HepG2 (cell line): ENCODE data around the gene SP3. TPM values are rescaled to one million over a fixed set of nuclear protein-coding genes. Genes with fewer than 3 reads are reported as not detected.
A peak's percentile ranks its signal among the peaks of the same experiment; 100 is the strongest.

Experiments used
- ATF2 ChIP-seq: sonication (generic); formaldehyde crosslinking; IDR thresholded peaks from 2 replicates; pipeline ENCODE4 v1.4.0; 2020; ENCODE audit warnings: missing genetic modification reagents
- CC2D1A ChIP-seq: sonication (generic); formaldehyde crosslinking; IDR thresholded peaks from 2 replicates; pipeline ENCODE4 v1.8.1; 2023; ENCODE audit warnings: mild to moderate bottlenecking, missing genetic modification reagents
- FIP1L1 ChIP-seq: fragments of 200-400 bp; formaldehyde crosslinking; IDR thresholded peaks from 2 replicates; pipeline ENCODE4 v1.6.1; 2018; ENCODE audit warnings: low read depth, mild to moderate bottlenecking, low read length, moderate library complexity, borderline replicate concordance; ENCODE audit not compliant: insufficient read depth
- FLYWCH1 ChIP-seq: sonication (generic); formaldehyde crosslinking; IDR thresholded peaks from 2 replicates; pipeline ENCODE4 v1.8.1; 2023; ENCODE audit warnings: mild to moderate bottlenecking, missing genetic modification reagents
- FOXK2 ChIP-seq: fragments of 450-650 bp; IDR thresholded peaks from 2 replicates; pipeline ENCODE4 v1.6.1; 2016
- ISL2 ChIP-seq: sonication (generic); formaldehyde crosslinking; IDR thresholded peaks from 2 replicates; pipeline ENCODE4 v1.5.0; 2020; ENCODE audit warnings: missing genetic modification reagents
- MLX ChIP-seq: IDR thresholded peaks from 2 replicates; pipeline ENCODE4 v1.6.1; 2016
- NCOR1 ChIP-seq: fragments of 200-600 bp; sonication (generic); IDR thresholded peaks from 2 replicates; pipeline ENCODE4 v1.7.0; 2017; ENCODE audit warnings: antibody characterized with exemption, low read length, borderline replicate concordance
- NFIB ChIP-seq: sonication (generic); formaldehyde crosslinking; IDR thresholded peaks from 2 replicates; pipeline ENCODE4 v1.9.0; 2021; ENCODE audit warnings: missing genetic modification reagents, mild to moderate bottlenecking, borderline replicate concordance
- NR2F1 ChIP-seq, 2 experiments: fragments of 450-650 bp in 1 of 2; formaldehyde crosslinking in 1 of 2; IDR thresholded peaks; 2 replicates each; pipeline versions ENCODE4 v1.5.0 to v1.6.1; 2016 to 2020; ENCODE audit warnings: mild to moderate bottlenecking in 1 of 2, missing compliant biosample characterization in 1 of 2, missing genetic modification reagents in 1 of 2, moderate library complexity in 1 of 2
- PITX1 ChIP-seq: sonication (generic); formaldehyde crosslinking; IDR thresholded peaks from 2 replicates; pipeline ENCODE4 v1.5.1; 2020; ENCODE audit warnings: mild to moderate bottlenecking, missing genetic modification reagents
- RBFOX2 ChIP-seq: fragments of 200-400 bp; formaldehyde crosslinking; IDR thresholded peaks from 2 replicates; pipeline ENCODE4 v1.6.1; 2017; ENCODE audit warnings: low read depth, mild to moderate bottlenecking, low read length
- RELA ChIP-seq: sonication (generic); formaldehyde crosslinking; IDR thresholded peaks from 2 replicates; pipeline ENCODE4 v1.4.0; 2020; ENCODE audit warnings: missing genetic modification reagents
- REPIN1 ChIP-seq: sonication (generic); formaldehyde crosslinking; IDR thresholded peaks from 2 replicates; pipeline ENCODE4 v1.8.0; 2022; ENCODE audit warnings: missing genetic modification reagents, low read depth, mild to moderate bottlenecking, borderline replicate concordance
- SKIL ChIP-seq: sonication (generic); formaldehyde crosslinking; IDR thresholded peaks from 2 replicates; pipeline ENCODE4 v1.8.0; 2022; ENCODE audit warnings: missing genetic modification reagents, mild to moderate bottlenecking, moderate library complexity, borderline replicate concordance
- TBP ChIP-seq: sonication (generic); formaldehyde crosslinking; IDR thresholded peaks from 2 replicates; pipeline ENCODE4 v1.5.0; 2020; ENCODE audit warnings: missing genetic modification reagents
- TRAFD1 ChIP-seq: sonication (generic); formaldehyde crosslinking; IDR thresholded peaks from 2 replicates; pipeline ENCODE4 v1.5.1; 2020; ENCODE audit warnings: missing genetic modification reagents, mild to moderate bottlenecking, borderline replicate concordance
- U2AF1 ChIP-seq: fragments of 200-400 bp; formaldehyde crosslinking; optimal IDR thresholded peaks from 2 replicates; pipeline ENCODE3; 2017; ENCODE audit warnings: mild to moderate bottlenecking, low read depth, low read length
- ZFAT ChIP-seq: sonication (generic); formaldehyde crosslinking; conservative IDR thresholded peaks from 2 replicates; pipeline ENCODE4 v1.8.1; 2023; ENCODE audit warnings: missing genetic modification reagents, inconsistent platforms
- ZNF333 ChIP-seq: sonication (generic); formaldehyde crosslinking; IDR thresholded peaks from 2 replicates; pipeline ENCODE4 v1.4.0; 2020; ENCODE audit warnings: mild to moderate bottlenecking, missing genetic modification reagents, borderline replicate concordance
- ZNF430 ChIP-seq: sonication (generic); formaldehyde crosslinking; IDR thresholded peaks from 2 replicates; pipeline ENCODE4 v1.9.0; 2021; ENCODE audit warnings: mild to moderate bottlenecking, missing genetic modification reagents
- ZNF496 ChIP-seq: sonication (generic); formaldehyde crosslinking; IDR thresholded peaks from 2 replicates; pipeline ENCODE4 v1.8.1; 2023; ENCODE audit warnings: mild to moderate bottlenecking, moderate library complexity, missing genetic modification reagents; ENCODE audit not compliant: insufficient replicate concordance
- ZNF510 ChIP-seq: sonication (generic); formaldehyde crosslinking; IDR thresholded peaks from 2 replicates; pipeline ENCODE4 v1.4.0; 2020; ENCODE audit warnings: low read depth, mild to moderate bottlenecking, missing genetic modification reagents
- ZNF816 ChIP-seq: sonication (generic); formaldehyde crosslinking; IDR thresholded peaks from 2 replicates; pipeline ENCODE4 v1.8.0; 2022; ENCODE audit warnings: missing genetic modification reagents, mild to moderate bottlenecking, borderline replicate concordance
- polyA plus RNA-seq, 8 experiments: library from polyadenylated mRNA; depleted of rRNA in 3 of 8; stranded (reverse) in 7 of 8; unstranded in 1 of 8; fragments of >200 nt; fragmentation: Illumina TruSeq in 4 of 8; extraction: Trizol in 4 of 8; gene quantifications; 2 replicates each; pipeline versions ENCODE4 v1.2.1 to v1.2.3, GENCODE V29; 2011 to 2016; ENCODE audit warnings: low read depth in 4 of 8, missing spikeins in 1 of 8, mixed read lengths in 1 of 8; ENCODE audit not compliant: insufficient read depth in 1 of 8
- total RNA-seq, 5 experiments: library from RNA; depleted of rRNA; stranded (reverse); fragments of >200 nt; fragmentation: Illumina TruSeq; extraction: Trizol; gene quantifications; 2 replicates each; pipeline ENCODE4 v1.2.3, GENCODE V29; 2016; ENCODE audit warnings: low read depth in 1 of 5

The SP3 gene
- total and polyA plus RNA-seq, 2 of the 13 experiments (the other 11 are each of a cell fraction or from before 2014, with no cell fraction given), result 57.3 to 132 TPM

GRCh38 chr2:173963817-173964564, 1.2 kb downstream of the SP3 start (continued):
- TF ChIP-seq FLYWCH1 (CRISPR knock-in tag) (0 out of 2 replicates have a peak, but pooled peaks have one; percentile 6), NCOR1 (no peak; the same call in 1 of the 2 replicates), RELA (CRISPR knock-in tag) (no peak), ZNF496 (CRISPR knock-in tag) (no peak), REPIN1 (CRISPR knock-in tag) (peak; percentile 61; the same call in 1 of the 2 replicates), FIP1L1 (0 out of 2 replicates have a peak, but pooled peaks have one; percentile 15), PITX1 (CRISPR knock-in tag) (no peak), FOXK2 (no peak), CC2D1A (CRISPR knock-in tag) (no peak), NFIB (CRISPR knock-in tag) (no peak), ZNF816 (CRISPR knock-in tag) (no peak; the same call in 1 of the 2 replicates), TBP (CRISPR knock-in tag) (0 out of 2 replicates have a peak, but pooled peaks have one; percentile 26), ATF2 (CRISPR knock-in tag) (no peak; the same call in 1 of the 2 replicates), ISL2 (peak; percentile 55), ZFAT (CRISPR knock-in tag) (no peak), MLX (no peak), ZNF430 (no peak; the same call in 1 of the 2 replicates), ZNF510 (CRISPR knock-in tag) (no peak), ZNF333 (no peak; the same call in 1 of the 2 replicates), NR2F1 (CRISPR knock-in tag; IDR thresholded peaks at IDR 0.05) (no peak), SKIL (CRISPR knock-in tag) (peak; percentile 13; the same call in 1 of the 2 replicates), RBFOX2 (peak; percentile 96), TRAFD1 (CRISPR knock-in tag) (no peak), U2AF1 (no peak)
